Left colon (tissue), 2 donors: Measurements from ENCODE around the gene ISLR2. TPM values are rescaled to one million over a fixed set of nuclear protein-coding genes. Genes with fewer than 3 reads are reported as not detected.
"Not testable (repeated sequence)": the region's sequence is repeated elsewhere in the genome, so short reads cannot be mapped to it uniquely, and the experiment has no call there.

ENCODE experiments used
- ATAC-seq: fragments of 200-7000 bp; cut with Tn5 transposase; one replicate; pipeline ENCODE4 v1.9.1; 2020; ENCODE audit warnings: mild to moderate bottlenecking, moderate library complexity
- DNase-seq, 2 donors: peaks; one replicate each; pipeline ENCODE4 v3.0.0-alpha.2; 2020
- intact Hi-C, 2 donors: fragments of 100-400 bp; cut with DNase I in 1 of 2; cut with micrococcal nuclease in 1 of 2; formaldehyde crosslinking; loops; one replicate each; pipeline versions ENCODE4 v1.11.2 to v1.14.0; 2022; cut with DNase I, micrococcal nuclease
- total RNA-seq, 2 donors: library from RNA; stranded (reverse); fragmentation: NEBNext Ultra II Directional; extraction: Animal tissue kit (Norgen Biotek cat#: 25700); gene quantifications; one replicate each; pipeline ENCODE4 v1.2.1, GENCODE V29; 2021
- donor health status: DM: no; HTN: no; CAD: no.
- donor health status: DM: yes; HTN: yes; CAD: no.

ISLR2 gene
- total RNA-seq, 2 donors from 2014 or later = 0.52 to 0.89 TPM

DNA sequence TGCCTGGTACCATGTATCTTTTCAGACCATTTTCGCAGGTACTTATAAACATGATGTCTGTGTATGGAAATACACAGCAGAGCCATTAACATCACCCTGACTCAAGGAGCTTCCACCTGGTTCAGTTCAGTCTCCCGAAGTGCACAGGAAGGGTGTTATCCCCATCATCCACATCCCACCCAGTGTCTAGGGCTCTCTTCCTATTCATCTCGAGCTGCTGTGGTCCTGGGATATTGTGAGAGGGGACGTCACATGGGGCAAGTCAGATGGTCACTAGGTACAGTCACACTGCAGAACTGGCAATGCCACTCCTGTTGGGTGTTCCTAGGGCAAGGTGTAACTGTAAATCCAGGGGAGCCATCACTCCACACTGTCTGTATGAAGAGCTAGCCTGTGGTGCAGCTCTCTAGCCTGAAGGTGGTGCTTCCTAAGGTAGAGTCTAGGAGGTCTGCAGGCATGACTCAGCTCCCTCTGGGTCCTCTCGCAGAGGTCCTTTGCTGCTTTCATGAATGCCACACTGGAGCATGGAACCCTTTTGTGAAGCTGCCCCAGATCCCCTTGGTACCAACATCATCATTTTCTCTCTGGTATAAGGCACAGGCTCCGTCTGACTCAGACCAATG, 13.9 kb downstream of the ISLR2 start:
- ATAC-seq (no peak), DNase-seq (no peak)
- intact Hi-C loops = no loop called here

- no peak for ATAC-seq
- DNase-seq = no peak
- intact Hi-C loops = no loop called here
Measured at GRCh38 chr15:74146277-74146800, 16.0 kb downstream of the ISLR2 start.

- intact Hi-C loops = no loop called here
- no peak for DNase-seq
- ATAC-seq = no peak
Measured at GRCh38 chr15:74147051-74147450, 16.7 kb downstream of the ISLR2 start.

DNA sequence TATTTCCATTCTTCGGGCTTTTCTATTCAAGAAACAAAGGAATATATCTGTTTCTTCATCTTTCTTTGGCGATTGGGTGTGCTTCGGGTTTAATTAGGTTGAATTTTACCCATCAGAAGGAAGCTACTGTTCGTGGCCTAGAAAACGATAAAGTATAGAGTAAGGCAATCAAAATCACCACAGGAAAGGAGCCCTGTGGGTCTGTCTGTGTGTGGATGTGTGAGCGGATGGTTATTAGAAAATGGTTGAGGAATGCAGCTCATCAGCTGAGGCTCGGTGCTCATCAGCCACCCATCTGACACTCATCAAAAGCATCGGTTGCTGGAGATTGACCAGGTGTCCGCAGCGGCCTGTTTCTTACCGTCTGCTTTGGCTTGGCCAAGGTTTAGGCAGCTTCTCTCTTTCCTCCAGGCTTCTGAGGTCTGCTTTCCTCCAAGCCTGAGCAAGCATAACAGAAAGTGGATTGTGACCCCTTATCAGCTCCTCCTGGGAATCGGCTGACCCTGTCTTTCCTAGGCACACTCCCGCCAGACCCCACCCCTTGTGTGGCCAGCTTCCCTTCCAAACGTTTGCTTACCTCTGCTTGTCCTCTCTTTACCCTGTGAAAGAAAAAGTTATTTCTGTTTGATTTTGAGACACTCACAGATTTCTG, 25.5 kb downstream of the ISLR2 start:
- ATAC-seq (no peak), DNase-seq (no peak)
- intact Hi-C loops = no loop called here

DNA sequence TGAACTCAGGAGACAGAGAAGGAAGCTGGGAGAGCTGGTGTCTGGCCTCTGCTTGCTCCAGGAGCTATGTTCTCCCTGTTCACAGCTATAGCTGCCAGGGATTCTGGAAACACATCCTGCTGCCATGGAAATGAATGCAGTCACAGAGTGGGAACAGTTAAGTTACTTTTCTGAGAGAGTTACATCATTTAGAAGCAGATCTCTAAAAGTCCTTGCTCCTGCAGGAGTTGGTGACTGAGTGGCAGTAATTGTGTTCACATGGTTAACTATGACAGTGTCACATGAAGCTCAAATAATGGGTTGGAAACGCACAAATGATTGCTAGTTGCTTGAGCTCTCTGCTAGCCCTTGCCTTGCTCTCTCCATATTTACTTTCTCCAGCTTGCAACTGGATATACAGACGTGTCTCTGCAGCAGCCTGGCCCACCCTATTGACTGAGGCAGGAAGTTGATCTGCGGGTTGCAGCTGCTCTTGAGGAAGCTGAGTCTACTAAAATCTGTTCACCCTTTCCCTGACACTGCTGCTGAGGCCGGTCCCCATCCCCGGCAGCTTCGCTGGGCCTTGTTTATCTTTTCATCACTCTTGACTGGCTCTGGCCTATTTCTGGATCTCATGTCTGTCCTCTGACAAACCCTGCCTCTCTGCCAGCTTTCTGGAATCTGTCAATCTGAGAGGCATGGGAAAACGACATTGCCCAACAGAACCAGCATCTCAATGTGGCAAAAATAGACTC, 26.5 kb downstream of the ISLR2 start:
- no peak for ATAC-seq
- intact Hi-C loops = no loop called here
- no peak for DNase-seq

- intact Hi-C loops = no loop called here
- ATAC-seq = no peak
- no peak for DNase-seq
Measured at GRCh38 chr15:74157868-74158827, 27.8 kb downstream of the ISLR2 start.

DNA sequence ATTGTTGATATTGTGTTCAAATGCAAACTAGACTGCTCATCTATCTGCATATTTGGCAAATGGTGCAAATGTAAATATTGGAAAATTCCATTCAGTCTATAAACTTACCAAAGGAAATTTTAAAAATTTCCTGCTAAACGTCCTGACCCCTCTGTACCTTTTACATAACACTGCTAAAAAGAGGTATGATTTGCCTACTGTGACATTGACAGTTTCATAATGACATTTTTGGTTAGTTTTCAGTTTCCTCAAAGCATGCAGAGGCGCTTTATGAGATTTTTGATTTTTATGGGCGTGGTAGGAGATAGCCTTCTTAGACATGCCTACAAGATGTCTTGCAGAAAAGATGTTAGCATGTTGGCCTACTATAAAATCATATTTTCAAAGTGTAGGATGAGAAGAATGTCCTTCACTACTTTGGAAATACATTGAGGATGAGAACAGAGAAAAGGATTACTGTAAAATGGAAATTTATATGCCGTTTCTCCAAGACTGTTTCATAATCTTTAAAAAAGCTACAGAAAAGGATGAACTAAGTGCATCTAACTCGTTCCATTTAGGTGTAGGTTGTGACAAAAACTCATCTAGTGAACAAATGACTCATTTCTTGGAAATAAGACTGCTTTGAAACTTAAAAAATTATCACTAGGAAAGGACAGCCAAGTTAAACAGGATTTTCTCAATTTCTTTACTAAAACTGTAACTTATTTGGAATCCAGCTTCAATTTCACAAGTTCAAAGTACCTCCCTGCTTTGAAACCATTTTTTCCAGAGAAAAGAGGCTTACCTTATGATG, 28.7 kb downstream of the ISLR2 start:
- DNase-seq = no peak
- intact Hi-C loops = no loop called here
- no peak for ATAC-seq

- intact Hi-C loops = no loop called here
- no peak for DNase-seq
- ATAC-seq = no peak
Measured at GRCh38 chr15:74159773-74160172, 29.4 kb downstream of the ISLR2 start.

GRCh38 chr15:74160390-74160789, 30.0 kb downstream of the ISLR2 start:
- ATAC-seq, intact Hi-C loops: not testable (repeated sequence)

DNA sequence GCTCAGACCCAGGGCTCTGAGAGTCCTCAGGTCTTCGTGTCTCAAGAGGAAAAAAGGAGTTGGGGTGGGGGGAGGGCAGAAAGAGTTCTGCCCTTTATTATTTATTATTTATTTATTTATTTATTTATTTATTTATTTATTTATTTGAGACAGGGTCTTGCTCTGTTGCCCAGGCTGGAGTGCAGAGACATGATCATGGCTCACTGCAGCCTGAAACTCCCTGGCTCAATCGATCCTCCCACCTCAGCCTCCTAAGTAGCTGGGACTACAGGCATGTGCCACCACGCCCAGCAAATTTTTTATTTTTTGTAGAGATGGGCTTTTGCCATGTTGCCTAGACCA, 31.8 kb downstream of the ISLR2 start:
- intact Hi-C loops, ATAC-seq, DNase-seq: not testable (repeated sequence)

More at GRCh38 chr15:74160390-74160789, 30.0 kb downstream of the ISLR2 start:
- DNase-seq = not testable (repeated sequence)

- intact Hi-C loops = no loop called here
- DNase-seq (no peak), ATAC-seq (no peak)
Measured at GRCh38 chr15:74165461-74165860, 35.1 kb downstream of the ISLR2 start.

GRCh38 chr15:74167891-74168331, 37.5 kb downstream of the ISLR2 start:
- intact Hi-C loops = no loop called here
- no peak for DNase-seq

GRCh38 chr15:74168711-74169126, 38.3 kb downstream of the ISLR2 start:
- no peak for DNase-seq
- no peak for ATAC-seq
- intact Hi-C loops = no loop called here

More at GRCh38 chr15:74167891-74168331, 37.5 kb downstream of the ISLR2 start:
- no peak for ATAC-seq

- intact Hi-C loops = no loop called here
- ATAC-seq (no peak), DNase-seq (no peak)
Measured at GRCh38 chr15:74170071-74170844, 39.9 kb downstream of the ISLR2 start.

DNA sequence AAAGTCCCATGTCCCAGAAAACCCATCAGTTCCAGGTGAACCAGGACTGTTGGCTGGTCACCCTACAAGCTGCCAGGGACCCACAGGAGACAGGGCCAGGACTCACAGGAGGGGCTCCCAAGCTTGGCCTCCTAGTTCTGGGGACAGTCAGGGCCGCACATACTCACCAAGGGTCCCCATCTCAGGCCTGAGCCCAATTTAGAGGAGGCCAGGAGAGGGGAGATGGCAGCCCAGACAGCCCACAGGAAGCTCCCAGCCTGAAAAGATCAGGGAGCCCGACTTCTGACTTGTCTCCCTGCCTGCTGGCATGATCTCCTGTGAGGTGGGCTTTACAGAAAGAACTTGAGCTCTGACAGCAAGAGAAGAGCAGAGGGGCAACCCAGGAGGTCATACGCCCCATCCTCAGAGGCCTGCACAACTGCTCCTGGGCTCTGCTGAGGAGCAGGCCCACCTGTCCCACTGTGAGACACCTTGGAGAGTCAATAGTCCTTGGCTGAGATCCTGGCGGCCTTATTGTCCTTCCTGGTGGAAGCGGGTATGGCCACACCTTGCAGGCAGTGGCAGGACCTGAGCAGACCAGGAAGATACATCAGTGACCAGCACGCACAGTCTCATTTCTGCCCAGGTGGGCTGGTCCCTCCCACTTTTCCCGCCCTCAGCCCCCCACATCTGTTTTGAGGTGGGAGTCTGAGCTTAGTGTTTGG, 40.6 kb downstream of the ISLR2 start:
- no peak for DNase-seq
- intact Hi-C loops = no loop called here

DNA sequence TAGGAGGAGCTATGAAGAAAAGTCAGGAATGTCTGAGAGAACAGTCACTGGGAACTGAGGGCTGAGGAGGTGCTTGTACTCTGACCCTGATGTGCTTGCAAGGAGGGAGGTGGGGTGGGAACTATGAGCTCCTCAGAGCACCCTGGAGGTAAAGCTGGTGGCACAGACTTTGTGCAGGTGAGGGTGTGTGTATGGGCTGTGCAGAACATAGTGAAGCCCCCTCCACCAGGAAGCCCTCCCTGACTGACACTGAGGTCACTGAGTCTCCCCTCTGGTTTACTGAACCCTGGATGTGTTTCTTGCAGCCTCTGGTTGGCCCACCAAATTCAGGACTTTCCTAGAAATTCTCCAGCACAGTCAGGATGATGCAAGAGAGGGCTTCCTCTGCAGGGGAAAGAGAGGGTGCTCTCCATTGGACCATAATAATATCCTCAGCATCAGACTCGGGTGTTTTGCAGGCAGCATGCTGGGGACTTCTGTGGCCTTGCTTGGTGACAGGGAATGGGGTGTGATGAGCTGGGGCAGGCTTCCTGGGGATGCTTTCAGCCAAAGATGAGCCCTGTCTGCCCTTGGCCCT, 41.7 kb downstream of the ISLR2 start:
- DNase-seq = no peak
- intact Hi-C loops = no loop called here
- no peak for ATAC-seq

More for the DNA sequence above, 40.6 kb downstream of the ISLR2 start:
- ATAC-seq = peak; percentile 34
